GM12892 (cell line): Measurements from ENCODE around the gene SLC8A1.

ENCODE experiments used
- POLR2A ChIP-seq: IDR thresholded peaks from 2 replicates; pipeline ENCODE4 v1.6.1; 2011; ENCODE audit warnings: low read depth, low read length, control low read depth
- POLR2AphosphoS5 ChIP-seq: IDR thresholded peaks from 2 replicates; pipeline ENCODE4 v1.6.1; 2011; ENCODE audit warnings: low read depth, low read length, control low read depth
- TAF1 ChIP-seq: IDR thresholded peaks from 2 replicates; pipeline ENCODE4 v1.6.1; 2011; ENCODE audit warnings: low read depth, mild to moderate bottlenecking, control low read depth, low read length, borderline replicate concordance

GRCh38 chr2:40138314-40138713 is 313.6 kb downstream of the SLC8A1 start:
- TF ChIP-seq POLR2A (no peak), POLR2AphosphoS5 (no peak), TAF1 (no peak)
